Choroid plexus epithelial cell (primary cell): ENCODE results near the gene ITPRID2.
"Not testable (repeated sequence)": the region's sequence is repeated elsewhere in the genome, so short reads cannot be mapped to it uniquely, and the experiment has no call there.

Experiments
- DNase-seq: peaks from one replicate; pipeline ENCODE4 v3.0.0-alpha.2; 2010; ENCODE audit warnings: low read depth
- H3K4me3 ChIP-seq: 2 replicates; pipeline ENCODE4 v1.5.1; 2011; ENCODE audit warnings: low read depth, mild to moderate bottlenecking, control low read depth, low read length, moderate library complexity
- CTCF ChIP-seq: conservative IDR thresholded peaks from 2 replicates; pipeline ENCODE4 v1.5.1; 2011; ENCODE audit warnings: low read depth, mild to moderate bottlenecking, control low read depth, inconsistent platforms, low read length, moderate library complexity

Gene ITPRID2

DNA sequence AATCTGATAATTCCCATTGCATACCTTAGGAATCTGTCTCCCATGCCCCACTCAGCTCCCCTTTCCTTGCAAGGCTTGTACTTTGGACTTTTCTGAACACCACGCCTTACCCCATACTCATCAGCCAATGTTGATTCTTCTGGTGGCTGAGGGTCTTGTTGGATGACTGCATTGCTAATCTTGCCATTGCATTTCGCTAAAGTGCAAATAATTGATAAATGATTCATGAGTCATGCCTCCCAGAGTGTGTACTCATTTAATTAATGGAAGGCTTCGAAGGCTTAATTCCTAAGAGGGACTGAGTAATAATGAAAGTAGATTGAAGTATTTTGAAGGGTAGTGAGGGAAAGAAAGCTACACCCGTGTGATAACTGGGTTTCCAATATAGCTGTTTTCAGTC is 66.1 kb downstream of the ITPRID2 start:
- TF ChIP-seq CTCF: no peak
- H3K4me3 ChIP-seq: no peak overlapping the region
- DNase-seq: no peak

DNA sequence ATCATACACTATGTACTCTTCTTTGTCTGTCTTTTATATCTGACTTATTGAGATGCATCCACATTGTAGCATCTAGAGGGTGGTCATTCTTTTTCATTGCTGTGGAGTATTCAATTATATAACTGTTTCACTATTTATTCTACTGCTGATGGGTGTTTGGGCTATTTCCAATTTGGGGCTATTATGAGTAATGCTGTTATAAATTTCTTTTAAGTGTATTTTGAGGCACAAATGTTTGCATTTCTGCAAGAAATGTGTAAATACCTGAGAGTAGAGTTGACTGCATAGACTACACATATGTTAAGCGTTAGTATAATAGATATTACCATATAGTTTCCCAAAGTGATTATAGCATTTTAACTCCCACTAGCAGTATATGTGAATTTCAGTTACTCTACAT is 67.2 kb downstream of the ITPRID2 start:
- H3K4me3 ChIP-seq: no peak overlapping the region
- TF ChIP-seq CTCF: no peak
- DNase-seq: no peak

- no peak overlapping the region for H3K4me3 ChIP-seq
- DNase-seq: peak; percentile 23
- no peak for TF ChIP-seq CTCF
Observed at GRCh38 chr2:181959508-181959907, 68.0 kb downstream of the ITPRID2 start.

DNA sequence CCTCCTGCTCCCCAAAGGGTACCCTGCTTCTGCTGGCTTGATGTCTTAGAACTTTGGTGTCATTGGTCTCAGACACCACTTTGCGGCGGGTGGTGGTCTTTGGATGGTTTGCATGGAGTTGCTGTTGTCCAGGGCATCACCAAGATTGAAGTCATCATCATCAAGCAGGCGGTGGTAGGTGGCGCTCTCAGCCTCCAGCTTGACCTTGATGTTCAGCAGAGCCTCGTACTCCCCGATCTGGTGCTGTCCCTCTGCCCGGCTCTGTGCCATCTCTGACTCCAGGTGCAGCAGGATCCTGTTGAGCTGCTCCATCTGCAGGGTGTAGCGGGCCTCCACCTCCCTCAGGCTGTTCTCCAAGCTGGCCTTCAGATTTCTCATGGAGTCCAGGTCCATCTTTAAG is 69.6 kb downstream of the ITPRID2 start:
- H3K4me3 ChIP-seq, DNase-seq: not testable (repeated sequence)

GRCh38 chr2:181962142-181962541 is 70.6 kb downstream of the ITPRID2 start:
- H3K4me3 ChIP-seq: no peak overlapping the region
- TF ChIP-seq CTCF: no peak
- no peak for DNase-seq

DNA sequence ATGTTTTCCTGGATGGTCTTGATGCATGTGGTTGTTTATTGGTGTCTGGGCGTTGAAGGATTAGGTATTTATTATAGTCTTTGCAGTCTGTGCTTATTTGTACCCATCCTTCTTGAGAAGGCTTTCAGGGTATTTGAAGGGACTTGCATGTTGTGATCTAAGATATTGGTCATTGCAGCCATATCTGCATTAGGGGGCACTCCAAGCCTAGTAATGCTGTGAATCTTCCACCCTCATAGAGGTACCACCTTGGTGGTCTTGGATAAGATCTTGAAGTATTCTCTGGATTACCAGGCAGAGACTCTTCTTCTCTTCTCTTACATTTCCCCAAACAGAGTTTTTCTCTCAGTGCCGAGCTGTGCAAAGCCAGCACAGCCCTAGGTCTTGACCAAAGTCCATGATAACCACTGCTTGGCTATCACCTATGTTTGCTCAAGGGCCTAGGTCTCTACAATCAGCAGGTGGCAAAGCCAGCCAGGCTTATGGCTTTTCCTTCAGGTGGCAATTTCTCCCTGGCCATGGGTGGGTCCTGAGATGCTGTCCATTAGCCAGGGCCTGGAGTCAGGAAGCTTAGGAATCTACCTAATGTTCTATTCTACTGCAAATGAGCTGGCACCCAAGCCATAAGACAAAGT is 78.7 kb downstream of the ITPRID2 start:
- TF ChIP-seq CTCF: peak; percentile 23
- no peak overlapping the region for H3K4me3 ChIP-seq
- peak; percentile 11 for DNase-seq

DNA sequence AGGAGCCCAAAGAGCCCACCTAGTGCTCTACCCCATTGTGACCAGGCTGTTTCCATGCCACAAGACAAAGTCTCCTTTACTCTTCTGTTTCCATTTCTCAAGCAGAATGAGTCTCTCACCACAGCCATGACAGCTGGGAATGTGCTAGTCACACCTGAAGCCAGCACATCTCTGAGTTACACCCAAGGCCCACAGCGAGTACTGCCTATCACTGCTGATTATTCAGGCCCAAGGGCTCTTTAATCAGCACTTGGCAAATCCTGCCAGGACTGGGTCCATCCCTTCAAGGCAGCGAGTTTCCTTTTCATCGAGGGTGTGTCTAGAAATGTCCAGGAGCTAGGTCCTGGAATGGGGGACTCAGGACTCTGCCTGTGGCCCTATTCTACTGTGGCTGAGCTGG is 79.5 kb downstream of the ITPRID2 start:
- TF ChIP-seq CTCF: no peak
- no peak overlapping the region for H3K4me3 ChIP-seq
- DNase-seq: no peak
